Calu3 (cell line): Measurements from ENCODE around the gene ARHGAP29. TPM values are rescaled to one million over a fixed set of nuclear protein-coding genes. Genes with fewer than 3 reads are reported as not detected.

Experiments
- BruUV-seq: library from RNA; stranded (reverse); fragments of 400-500 nt; replicated peaks from 2 replicates; lab custom pipeline; 2021; lab: Mats Ljungman, UMichigan
- CTCF ChIA-PET: fragments of 300-600 bp; sonication (Branson Sonifier 250); formaldehyde crosslinking; loops from one replicate; lab custom pipeline; 2022; ENCODE audit warnings: antibody characterized with exemption; lab: Charles Lee
- DNase-seq: peaks from one replicate; pipeline ENCODE4 v3.0.0; 2022
- H3K27ac Mint-ChIP-seq: one replicate; pipeline ENCODE4 v1.8.0; 2022; ENCODE audit warnings: mixed read lengths; ENCODE audit not compliant: unreplicated experiment
- H3K27me3 Mint-ChIP-seq: one replicate; pipeline ENCODE4 v1.8.0; 2022; ENCODE audit warnings: mixed read lengths; ENCODE audit not compliant: unreplicated experiment
- H3K36me3 Mint-ChIP-seq: one replicate; pipeline ENCODE4 v1.8.0; 2022; ENCODE audit warnings: mild to moderate bottlenecking, moderate library complexity, mixed read lengths; ENCODE audit not compliant: insufficient read depth, unreplicated experiment
- H3K4me1 Mint-ChIP-seq: one replicate; pipeline ENCODE4 v1.8.0; 2022; ENCODE audit warnings: mild to moderate bottlenecking, low read depth, mixed read lengths; ENCODE audit not compliant: unreplicated experiment
- H3K4me3 Mint-ChIP-seq: one replicate; pipeline ENCODE4 v1.8.0; 2022; ENCODE audit warnings: mild to moderate bottlenecking, low read depth, moderate library complexity, mixed read lengths; ENCODE audit not compliant: unreplicated experiment
- H3K9me3 Mint-ChIP-seq: one replicate; pipeline ENCODE4 v1.8.0; 2022; ENCODE audit warnings: low read depth, mixed read lengths; ENCODE audit not compliant: unreplicated experiment
- intact Hi-C: fragments of 100-400 bp; cut with micrococcal nuclease; formaldehyde crosslinking; loops from one replicate; pipeline ENCODE4 v1.10.0; 2022; ENCODE audit not compliant: unreplicated experiment
- total RNA-seq: library from RNA; stranded (reverse); gene quantifications from 2 replicates; pipeline ENCODE4 v1.2.3, GENCODE V29; 2022
- TF ChIP-seq, protein P1 (sequence below): fragments of 200-600 bp; IDR thresholded peaks from one replicate; pipeline ENCODE4 v1.8.0; 2022; ENCODE audit warnings: antibody characterized with exemption; ENCODE audit not compliant: unreplicated experiment

The ARHGAP29 gene
- total RNA-seq, 1 experiment from 2014 or later: 57.9 TPM

DNA sequence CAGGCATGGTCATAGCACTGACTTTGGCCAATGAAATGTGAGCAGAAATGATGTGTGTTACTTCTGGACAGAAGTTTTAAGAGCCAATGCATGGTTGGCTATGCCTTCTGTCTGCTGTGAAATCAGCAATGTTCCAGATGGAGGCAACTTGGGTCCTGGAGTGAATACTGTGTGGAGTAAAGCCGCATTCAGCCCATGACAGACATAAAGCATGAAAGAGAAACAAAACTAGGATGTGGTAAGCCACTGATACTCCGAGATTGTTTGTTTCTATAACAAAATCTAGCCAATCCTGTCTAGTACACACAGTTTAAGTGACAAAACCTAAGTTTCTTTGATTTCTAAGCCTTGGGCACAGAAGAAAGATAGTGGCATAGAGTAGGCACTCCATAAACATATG lies 47.1 kb upstream of the ARHGAP29 start:
- H3K4me3 Mint-ChIP-seq: no peak overlapping the region
- peaks cover 2% of the 10 kb centered on the region for H3K9me3 Mint-ChIP-seq
- intact Hi-C loops: no loop called here
- peaks cover 47% of the 10 kb centered on the region for H3K4me1 Mint-ChIP-seq
- CTCF ChIA-PET: interaction anchor here (0.8 to 1.1 kb wide), 3 partner anchors 10 to 19 kb away, joined by 3 to 4 read pairs (median 4); no protein-coding TSS in a partner anchor
- H3K27ac Mint-ChIP-seq: no peak overlapping the region
- no peaks in the 10 kb centered on the region for H3K27me3 Mint-ChIP-seq
- TF ChIP-seq, protein P1, sequence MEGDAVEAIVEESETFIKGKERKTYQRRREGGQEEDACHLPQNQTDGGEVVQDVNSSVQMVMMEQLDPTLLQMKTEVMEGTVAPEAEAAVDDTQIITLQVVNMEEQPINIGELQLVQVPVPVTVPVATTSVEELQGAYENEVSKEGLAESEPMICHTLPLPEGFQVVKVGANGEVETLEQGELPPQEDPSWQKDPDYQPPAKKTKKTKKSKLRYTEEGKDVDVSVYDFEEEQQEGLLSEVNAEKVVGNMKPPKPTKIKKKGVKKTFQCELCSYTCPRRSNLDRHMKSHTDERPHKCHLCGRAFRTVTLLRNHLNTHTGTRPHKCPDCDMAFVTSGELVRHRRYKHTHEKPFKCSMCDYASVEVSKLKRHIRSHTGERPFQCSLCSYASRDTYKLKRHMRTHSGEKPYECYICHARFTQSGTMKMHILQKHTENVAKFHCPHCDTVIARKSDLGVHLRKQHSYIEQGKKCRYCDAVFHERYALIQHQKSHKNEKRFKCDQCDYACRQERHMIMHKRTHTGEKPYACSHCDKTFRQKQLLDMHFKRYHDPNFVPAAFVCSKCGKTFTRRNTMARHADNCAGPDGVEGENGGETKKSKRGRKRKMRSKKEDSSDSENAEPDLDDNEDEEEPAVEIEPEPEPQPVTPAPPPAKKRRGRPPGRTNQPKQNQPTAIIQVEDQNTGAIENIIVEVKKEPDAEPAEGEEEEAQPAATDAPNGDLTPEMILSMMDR: no peak
- no TSS peak for BruUV-seq
- H3K36me3 Mint-ChIP-seq: no peaks in the 10 kb centered on the region
- DNase-seq: no peak

DNA sequence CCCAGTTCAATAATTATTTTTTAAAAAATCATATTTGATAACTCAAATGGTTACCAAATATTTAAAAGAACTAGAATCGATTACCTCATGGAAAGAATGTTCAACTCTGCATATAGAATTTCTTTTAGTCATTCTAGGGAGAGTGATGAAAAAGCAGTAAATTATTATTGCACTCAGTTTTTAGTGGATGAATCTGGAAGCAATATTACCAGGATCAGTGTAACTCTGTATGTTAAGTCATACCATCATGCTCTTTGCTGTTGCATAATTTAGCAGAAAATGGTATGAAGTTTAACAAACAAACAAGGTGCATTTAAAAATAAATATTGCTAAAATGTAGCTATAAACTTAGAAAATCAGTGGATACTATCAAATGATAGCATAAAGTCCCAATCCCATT lies 46.1 kb upstream of the ARHGAP29 start:
- intact Hi-C loops: no loop called here
- BruUV-seq: no TSS peak
- peaks cover 47% of the 10 kb centered on the region for H3K4me1 Mint-ChIP-seq
- H3K4me3 Mint-ChIP-seq: no peak overlapping the region
- no peaks in the 10 kb centered on the region for H3K36me3 Mint-ChIP-seq
- DNase-seq: no peak
- H3K9me3 Mint-ChIP-seq: peaks cover 2% of the 10 kb centered on the region
- CTCF ChIA-PET: interaction anchor here (1.1 to 1.6 kb wide), 2 partner anchors 11 to 14 kb away, joined by 3 to 8 read pairs; no protein-coding TSS in a partner anchor
- H3K27me3 Mint-ChIP-seq: no peaks in the 10 kb centered on the region
- TF ChIP-seq, protein P1: no peak
- peak overlapping the region; percentile 64 for H3K27ac Mint-ChIP-seq

DNA sequence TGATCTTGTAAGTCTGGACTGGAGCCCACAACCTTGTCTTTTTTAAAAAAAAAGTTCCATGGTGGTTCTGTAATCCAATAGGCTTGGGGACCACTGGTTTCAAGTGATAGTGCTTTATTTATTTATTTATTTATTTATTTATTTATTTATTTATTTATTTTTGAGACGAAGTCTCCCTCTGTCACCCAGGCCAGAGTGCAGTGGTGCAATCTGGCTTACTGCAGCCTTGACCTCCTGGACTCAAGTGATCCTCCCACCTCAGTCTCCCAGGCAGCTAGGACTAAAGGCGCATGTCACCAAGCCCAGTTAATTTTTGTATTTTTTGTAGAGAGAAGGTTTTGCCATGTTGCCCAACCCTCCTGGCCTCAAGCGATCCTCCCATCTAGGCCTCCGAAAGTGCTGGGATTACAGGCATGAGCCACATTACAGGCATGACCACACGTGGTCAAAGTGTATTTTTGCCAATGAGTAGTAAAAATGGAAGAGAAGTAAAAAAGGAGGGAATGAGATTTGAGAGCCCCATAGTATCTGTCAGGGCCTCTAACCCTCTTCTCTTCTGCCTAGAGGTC lies 44.8 kb upstream of the ARHGAP29 start:
- Mint-ChIP-seq H3K27me3 (no peaks in the 10 kb centered on the region), H3K36me3 (no peaks in the 10 kb centered on the region), H3K4me3 (no peak overlapping the region), H3K4me1 (peaks cover 46% of the 10 kb centered on the region), H3K27ac (no peak overlapping the region), H3K9me3 (peaks cover 2% of the 10 kb centered on the region)
- TF ChIP-seq, protein P1: no peak
- no peak for DNase-seq
- no TSS peak for BruUV-seq
- CTCF ChIA-PET: interaction anchor here (0.5 to 1.6 kb wide), 2 partner anchors 16 to 54 kb away, joined by 3 to 8 read pairs; no protein-coding TSS in a partner anchor
- intact Hi-C loops: no loop called here

DNA sequence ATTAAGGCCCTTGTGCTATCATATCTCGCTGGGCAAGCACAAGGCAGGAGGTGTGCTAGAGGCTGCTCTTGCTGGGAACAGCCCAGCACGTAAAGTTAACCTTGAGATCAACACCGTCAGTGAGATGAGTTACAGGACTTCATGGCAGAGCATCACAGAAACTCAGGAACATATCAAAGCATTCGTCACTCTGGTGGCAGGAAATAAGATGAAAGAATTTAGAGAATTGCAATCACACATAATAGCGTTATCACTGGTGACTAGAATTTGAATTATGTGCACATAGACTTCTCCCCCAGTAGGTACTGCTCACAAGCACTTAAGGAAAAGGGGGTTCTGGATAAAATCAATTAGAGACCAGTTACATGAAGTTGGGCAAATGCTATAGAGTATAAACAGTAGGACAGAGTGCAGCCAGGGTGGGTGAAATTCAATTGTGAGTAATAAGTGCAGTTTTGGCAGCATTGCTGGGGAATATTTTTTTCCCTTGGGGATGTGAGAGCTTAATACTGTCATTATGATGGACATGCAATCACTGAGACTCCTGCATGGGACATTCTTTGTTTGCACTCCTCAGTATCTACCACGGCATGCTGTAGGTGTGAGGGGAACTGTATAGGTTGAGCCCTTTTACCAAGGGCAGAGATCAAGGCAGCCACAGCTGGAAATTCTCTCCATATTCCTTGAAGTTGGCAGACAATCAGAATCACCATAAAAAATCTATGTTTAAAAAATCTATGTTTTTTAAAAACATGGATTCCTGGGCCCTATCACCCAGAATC lies 44.2 kb upstream of the ARHGAP29 start:
- no TSS peak for BruUV-seq
- no peak for DNase-seq
- intact Hi-C loops: no loop called here
- Mint-ChIP-seq H3K4me3 (no peak overlapping the region), H3K27me3 (no peaks in the 10 kb centered on the region), H3K4me1 (peaks cover 39% of the 10 kb centered on the region), H3K36me3 (no peaks in the 10 kb centered on the region), H3K27ac (peak overlapping the region; percentile 40), H3K9me3 (peaks cover 2% of the 10 kb centered on the region)
- TF ChIP-seq, protein P1: no peak
- CTCF ChIA-PET: no interaction called here
